ELR (cell line): ENCODE results near the gene TAGLN3.

Source experiments
- DNase-seq: peaks from one replicate; pipeline ENCODE4 v3.0.0-alpha.2; 2015; ENCODE audit warnings: low read depth

The TAGLN3 gene

DNA sequence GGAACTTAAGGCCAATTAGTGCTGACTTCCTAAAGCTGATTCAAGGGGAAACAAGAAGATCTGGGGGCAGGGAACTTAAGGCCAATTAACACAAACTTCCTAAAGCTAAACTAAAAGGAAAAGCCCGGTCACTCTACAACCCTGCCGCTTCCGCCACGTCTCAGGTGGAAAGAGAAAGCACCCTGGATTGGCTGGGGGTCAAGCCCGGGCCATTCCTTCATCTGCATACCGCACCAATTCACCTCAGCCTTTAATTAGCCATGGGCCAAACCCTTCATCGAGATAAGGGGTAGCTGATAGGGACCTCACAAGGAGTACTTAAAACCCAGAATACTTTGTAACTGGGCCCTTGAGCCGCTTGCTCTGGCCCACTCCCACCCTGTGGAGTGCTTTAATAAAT is 50.2 kb downstream of the TAGLN3 start:
- DNase-seq, result no peak

DNA sequence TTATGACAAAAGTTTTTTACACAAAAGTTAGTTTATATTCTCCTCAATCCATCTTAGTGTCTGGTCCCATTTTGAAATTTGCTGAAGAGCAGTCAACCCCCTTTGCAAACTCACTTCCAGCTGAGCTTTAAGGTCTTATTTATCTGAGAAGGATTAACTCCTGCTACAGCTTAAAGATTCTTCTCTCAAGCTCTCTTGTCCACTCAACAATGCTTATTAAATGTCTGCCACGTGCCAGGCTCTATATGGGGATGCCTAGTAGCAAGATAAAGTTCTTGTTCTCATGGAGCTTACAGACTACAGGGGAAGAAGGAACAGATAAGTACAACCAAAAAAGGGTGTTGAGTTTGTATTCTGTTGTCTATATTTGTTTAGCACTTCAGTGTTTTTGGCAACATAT is 54.5 kb downstream of the TAGLN3 start:
- no peak for DNase-seq

DNA sequence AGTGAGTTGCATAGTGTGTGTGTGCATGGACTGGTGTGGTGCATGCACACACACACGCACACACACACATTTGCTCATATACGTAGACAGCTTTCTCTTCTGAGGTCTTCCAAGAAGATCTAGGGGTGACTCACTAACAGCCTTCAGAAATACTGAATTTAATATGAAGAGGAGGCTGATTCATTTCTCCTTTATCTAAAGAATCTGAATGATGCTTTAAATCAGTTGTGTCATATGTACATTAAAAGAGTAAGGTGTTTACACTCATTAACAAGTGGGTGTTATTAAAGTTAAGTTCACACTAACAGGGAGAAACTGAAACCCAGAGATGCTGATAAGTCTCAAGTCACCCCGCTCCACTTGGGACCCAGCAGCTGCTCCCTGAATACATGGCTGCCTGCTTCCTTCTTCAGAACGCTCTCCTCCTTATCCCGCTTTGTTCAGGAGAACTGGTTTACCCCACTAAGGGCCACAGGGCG is 57.8 kb downstream of the TAGLN3 start:
- DNase-seq, result peak; percentile 92

DNA sequence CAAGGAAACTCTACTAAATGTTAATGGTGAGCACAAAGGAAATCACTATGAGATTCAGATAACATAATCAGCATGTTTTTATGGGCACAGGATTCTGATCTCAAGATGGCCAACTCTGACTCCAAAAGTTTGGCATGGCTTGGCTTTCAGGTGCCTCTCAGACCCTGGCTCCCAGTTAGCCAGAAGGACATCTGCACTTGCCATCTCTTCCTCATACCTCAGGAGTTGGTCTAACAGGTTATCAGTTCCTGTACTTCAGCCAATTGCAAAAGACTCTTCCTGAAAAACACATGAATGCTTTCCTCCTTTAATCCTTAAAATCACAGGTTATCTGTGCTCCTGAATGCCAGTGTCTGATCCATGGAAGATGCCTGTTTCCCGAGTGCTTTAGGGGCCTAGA is 60.8 kb downstream of the TAGLN3 start:
- DNase-seq, result no peak

DNA sequence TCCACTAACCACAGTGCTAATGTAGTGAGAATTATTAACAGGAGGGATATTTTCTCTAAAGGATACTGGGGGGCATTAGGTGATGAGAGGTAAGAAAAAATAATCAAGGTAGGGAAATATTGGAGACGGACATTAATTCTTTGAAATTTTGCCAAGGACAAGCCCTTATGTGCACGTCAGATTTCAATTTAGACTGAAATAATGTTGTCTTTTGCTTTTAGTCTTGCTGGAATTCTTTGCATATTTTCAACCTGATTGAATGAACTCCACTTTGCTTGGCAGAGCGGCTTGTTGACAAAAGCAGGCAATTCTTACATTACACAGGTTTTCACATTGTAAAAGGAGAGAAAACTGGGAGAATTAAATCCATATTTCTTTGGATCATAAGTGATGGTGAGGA is 62.4 kb downstream of the TAGLN3 start:
- peak; percentile 39 for DNase-seq
